Activated CD8-positive, alpha-beta T cell treated with anti-CD3 and anti-CD28 coated beads, Interleukin-2, amount 10 ng/mL, durations not matched to agents 7 days and 5 days (primary cell): Measurements from ENCODE around the gene SUCO. TPM values are rescaled to one million over a fixed set of nuclear protein-coding genes. Genes with fewer than 3 reads are reported as not detected.
"Not testable (repeated sequence)": the region's sequence is repeated elsewhere in the genome, so short reads cannot be mapped to it uniquely, and the experiment has no call there.

ENCODE experiments used
- ATAC-seq: fragments of 150-1000 bp; cut with Tn5 transposase; one replicate; pipeline ENCODE4 v1.10.0; 2021; ENCODE audit warnings: moderate library complexity
- CTCF ChIA-PET: fragments of 350-600 bp; sonication (Branson Sonifier 250); formaldehyde crosslinking; loops from one replicate; lab custom pipeline; 2021; ENCODE audit warnings: antibody characterized with exemption; lab: Charles Lee
- POLR2A ChIA-PET: fragments of 350-600 bp; sonication (Branson Sonifier 250); formaldehyde crosslinking; loops from one replicate; lab custom pipeline; 2021; ENCODE audit warnings: antibody characterized with exemption; lab: Charles Lee
- DNase-seq: peaks from one replicate; pipeline ENCODE4 v3.0.0-alpha.2; 2020
- H3K27ac Mint-ChIP-seq: one replicate; pipeline ENCODE4 v1.8.0; 2021; ENCODE audit warnings: mild to moderate bottlenecking, mixed read lengths
- H3K27me3 Mint-ChIP-seq: one replicate; pipeline ENCODE4 v1.8.0; 2021; ENCODE audit warnings: low read depth, mixed read lengths
- H3K36me3 Mint-ChIP-seq: one replicate; pipeline ENCODE4 v1.8.0; 2021; ENCODE audit warnings: low read depth, mixed read lengths
- H3K4me1 Mint-ChIP-seq: one replicate; pipeline ENCODE4 v1.8.0; 2021; ENCODE audit warnings: low read depth, mixed read lengths
- H3K4me3 Mint-ChIP-seq: one replicate; pipeline ENCODE4 v1.8.0; 2021; ENCODE audit warnings: mild to moderate bottlenecking, mixed read lengths
- H3K9me3 Mint-ChIP-seq: one replicate; pipeline ENCODE4 v1.8.0; 2022; ENCODE audit warnings: mixed read lengths; ENCODE audit not compliant: insufficient read depth
- total RNA-seq, 2 experiments: library from RNA; stranded (reverse); gene quantifications; one replicate each; pipeline ENCODE4 v1.2.3, GENCODE V29; 2021

SUCO gene
- total RNA-seq, 2 experiments from 2014 or later = 38.4 to 42.6 TPM

DNA sequence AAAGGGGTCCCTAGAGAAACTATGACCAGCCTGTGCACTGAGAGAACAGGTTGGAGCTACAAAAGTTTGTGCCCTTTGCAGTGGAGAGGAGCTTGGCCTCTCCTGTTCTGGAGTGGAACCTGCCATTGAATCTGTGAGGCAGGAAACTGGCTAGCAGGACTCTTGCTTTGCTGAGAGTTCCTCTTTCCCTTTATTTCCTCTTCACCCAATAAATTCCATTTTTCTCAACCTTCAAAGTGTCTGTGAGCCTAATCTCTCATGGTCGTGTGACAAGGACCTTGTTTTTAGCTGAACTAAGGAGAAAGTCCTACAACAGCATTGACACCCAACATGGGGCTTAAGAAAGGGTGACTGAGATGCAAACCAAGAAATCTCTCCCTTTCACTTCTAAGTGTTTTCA, 83.2 kb downstream of the SUCO start:
- H3K4me1 Mint-ChIP-seq = peaks cover 10% of the 10 kb centered on the region
- no peak overlapping the region for H3K4me3 Mint-ChIP-seq
- no peaks in the 10 kb centered on the region for H3K27me3 Mint-ChIP-seq
- DNase-seq (no peak), ATAC-seq (no peak)
- no peak overlapping the region for H3K27ac Mint-ChIP-seq
- POLR2A ChIA-PET = no interaction called here
- peaks cover 46% of the 10 kb centered on the region for H3K36me3 Mint-ChIP-seq
- CTCF ChIA-PET = interaction anchor here (1.3 to 3.2 kb wide), 4 partner anchors 14 to 111 kb away, joined by 4 to 11 read pairs (median 8); no protein-coding TSS in a partner anchor
- peaks cover 50% of the 10 kb centered on the region for H3K9me3 Mint-ChIP-seq

DNA sequence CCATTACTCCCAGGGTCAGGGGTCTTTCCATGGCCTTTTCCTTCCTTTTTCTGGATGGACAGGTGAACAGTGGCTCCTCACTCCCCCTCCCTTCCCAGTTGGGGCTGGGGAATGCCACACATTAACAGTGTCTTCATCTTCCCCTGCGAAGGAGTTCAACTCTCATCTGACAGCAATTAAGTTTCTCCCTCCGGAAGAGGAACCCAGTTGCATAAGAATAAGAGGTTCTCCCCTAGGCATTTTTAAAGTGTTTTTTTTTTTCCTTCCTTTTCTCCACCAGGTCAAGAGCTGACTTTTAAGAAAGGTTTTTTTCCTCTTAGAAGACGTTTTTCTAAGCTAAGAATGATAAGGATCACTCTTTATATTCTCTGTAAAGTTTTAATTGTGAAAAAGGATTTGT, 83.7 kb downstream of the SUCO start:
- Mint-ChIP-seq H3K4me1 (peaks cover 7% of the 10 kb centered on the region), H3K9me3 (peaks cover 54% of the 10 kb centered on the region), H3K27me3 (no peaks in the 10 kb centered on the region), H3K27ac (no peak overlapping the region), H3K4me3 (no peak overlapping the region), H3K36me3 (peaks cover 46% of the 10 kb centered on the region)
- ChIA-PET CTCF (interaction anchor here (1.0 to 3.2 kb wide), 4 partner anchors 13 to 111 kb away, joined by 3 to 10 read pairs (median 4); no protein-coding TSS in a partner anchor), POLR2A (no interaction called here)
- no peak for ATAC-seq
- DNase-seq = no peak

DNA sequence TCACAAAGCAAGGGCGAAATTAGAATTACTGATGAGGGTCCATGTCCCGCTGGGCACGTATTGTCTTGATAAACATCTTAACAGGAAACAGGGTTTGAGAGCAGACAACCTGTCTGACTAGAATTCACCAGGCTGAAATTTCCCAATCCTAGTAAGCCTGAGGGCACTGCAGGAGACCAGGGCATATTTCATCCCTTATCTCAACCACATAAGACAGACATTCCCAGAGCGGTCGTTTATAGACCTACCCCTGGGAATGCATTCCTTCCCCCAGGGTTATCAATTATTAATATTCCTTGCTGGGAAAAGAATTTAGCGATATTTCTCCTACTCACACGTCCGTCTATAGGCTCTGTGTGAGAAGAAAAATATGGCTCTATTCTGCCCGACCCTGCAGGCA, 87.7 kb downstream of the SUCO start:
- CTCF ChIA-PET, DNase-seq, ATAC-seq, H3K27ac Mint-ChIP-seq, H3K4me1 Mint-ChIP-seq, H3K27me3 Mint-ChIP-seq, H3K4me3 Mint-ChIP-seq, POLR2A ChIA-PET: not testable (repeated sequence)
- Mint-ChIP-seq H3K9me3 (peaks cover 54% of the 10 kb centered on the region), H3K36me3 (peaks cover 47% of the 10 kb centered on the region)

DNA sequence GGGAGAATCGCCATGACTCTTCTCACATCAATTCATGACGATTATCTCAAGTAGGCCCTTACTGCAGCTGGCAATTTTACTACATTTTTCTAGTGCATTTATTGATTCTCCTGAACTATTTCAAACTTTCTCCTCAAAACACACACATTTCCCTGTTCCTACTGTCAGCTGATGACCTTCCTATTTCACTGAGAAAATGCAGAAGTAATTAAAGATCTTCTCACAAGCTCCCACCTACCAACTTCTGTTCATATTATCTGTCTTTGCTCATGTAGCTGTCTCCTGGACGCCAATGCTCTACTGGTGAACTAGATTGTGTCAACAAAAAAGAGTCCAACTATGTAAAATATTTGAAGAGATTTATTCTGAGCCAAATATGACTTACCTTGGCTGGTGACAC, 89.6 kb downstream of the SUCO start:
- DNase-seq (no peak), ATAC-seq (no peak)
- H3K27me3 Mint-ChIP-seq = peaks cover 6% of the 10 kb centered on the region
- peaks cover 37% of the 10 kb centered on the region for H3K9me3 Mint-ChIP-seq
- CTCF ChIA-PET = interaction anchor here (0.7 kb wide), 1 partner anchor 97 kb away, joined by 3 read pairs; no protein-coding TSS in a partner anchor
- H3K4me3 Mint-ChIP-seq = no peak overlapping the region
- H3K4me1 Mint-ChIP-seq = peaks cover 16% of the 10 kb centered on the region
- POLR2A ChIA-PET = no interaction called here
- H3K27ac Mint-ChIP-seq = no peak overlapping the region
- H3K36me3 Mint-ChIP-seq = peaks cover 39% of the 10 kb centered on the region

DNA sequence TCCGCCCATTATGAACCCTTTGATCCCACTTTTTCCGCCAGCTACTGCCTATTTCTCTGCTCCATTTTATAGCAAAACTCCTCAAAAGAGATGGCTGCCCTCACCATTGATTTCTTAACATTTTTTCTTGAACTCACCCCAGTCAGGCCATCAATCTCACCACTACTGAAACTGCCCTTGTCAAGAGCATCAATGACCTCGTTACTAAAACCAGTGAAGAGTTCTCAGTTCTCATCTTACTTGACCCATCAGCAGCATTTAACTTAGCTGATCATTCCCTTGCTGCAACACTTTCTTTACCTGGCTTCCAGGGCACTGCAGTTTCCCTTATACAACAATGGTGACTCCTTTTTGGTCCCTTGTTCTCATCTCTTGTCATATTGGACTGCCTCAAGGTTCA, 90.8 kb downstream of the SUCO start:
- no peak overlapping the region for H3K4me3 Mint-ChIP-seq
- peaks cover 6% of the 10 kb centered on the region for H3K27me3 Mint-ChIP-seq
- DNase-seq = no peak
- ChIA-PET CTCF (no interaction called here), POLR2A (no interaction called here)
- ATAC-seq = no peak
- H3K27ac Mint-ChIP-seq = no peak overlapping the region
- peaks cover 28% of the 10 kb centered on the region for H3K4me1 Mint-ChIP-seq
- H3K36me3 Mint-ChIP-seq = peaks cover 31% of the 10 kb centered on the region
- peaks cover 27% of the 10 kb centered on the region for H3K9me3 Mint-ChIP-seq

DNA sequence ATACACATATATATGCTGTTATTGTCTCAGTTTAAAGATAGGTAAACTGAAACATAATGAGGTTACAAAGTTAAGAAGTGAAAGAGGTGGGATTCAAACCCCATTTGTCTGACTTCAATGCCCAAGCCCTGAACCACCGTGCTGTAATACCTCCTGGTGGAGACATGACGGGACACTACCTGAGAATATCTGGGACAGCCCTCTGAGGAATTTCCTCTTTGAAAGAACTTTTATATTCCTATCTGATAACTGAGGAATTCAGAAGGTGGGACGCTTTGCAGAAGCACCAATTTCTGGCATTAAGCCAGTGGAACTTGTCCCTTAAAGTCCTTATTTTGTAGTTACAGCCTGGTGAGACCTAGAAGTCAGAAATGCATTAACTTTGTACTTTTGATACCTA, 93.9 kb downstream of the SUCO start:
- CTCF ChIA-PET = interaction anchor here (1.4 to 1.7 kb wide), 2 partner anchors 17 to 93 kb away, joined by 6 to 12 read pairs; no protein-coding TSS in a partner anchor
- POLR2A ChIA-PET = no interaction called here

DNA sequence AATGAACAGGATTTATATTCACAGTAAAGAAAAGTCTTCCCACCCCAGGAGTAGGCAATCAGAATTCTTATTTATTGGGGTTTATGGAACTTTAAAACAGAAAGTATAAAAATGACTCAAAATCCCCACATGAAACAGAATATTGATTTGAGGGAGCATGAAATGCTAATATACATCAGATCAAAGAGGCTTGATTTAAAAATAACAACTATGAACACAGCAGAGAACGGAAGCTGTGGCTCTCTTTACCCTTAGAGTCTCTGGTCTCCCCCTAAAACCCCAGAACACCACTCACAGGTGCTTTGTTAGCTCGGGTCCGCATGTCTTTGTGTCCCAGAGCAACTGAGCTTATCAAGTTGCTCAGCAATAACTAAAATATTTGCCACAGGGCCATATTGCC, 94.8 kb downstream of the SUCO start:
- H3K4me1 Mint-ChIP-seq = peaks cover 51% of the 10 kb centered on the region
- peak; percentile 54 for DNase-seq
- CTCF ChIA-PET = interaction anchor here (0.6 to 4.1 kb wide), 9 partner anchors 9 to 115 kb away, joined by 3 to 22 read pairs (median 4); no protein-coding TSS in a partner anchor

More for the DNA sequence above, 93.9 kb downstream of the SUCO start:
- Mint-ChIP-seq H3K27me3 (peaks cover 6% of the 10 kb centered on the region), H3K27ac (no peak overlapping the region), H3K9me3 (peaks cover 4% of the 10 kb centered on the region), H3K36me3 (peaks cover 21% of the 10 kb centered on the region), H3K4me3 (no peak overlapping the region), H3K4me1 (peaks cover 48% of the 10 kb centered on the region)
- no peak for DNase-seq
- no peak for ATAC-seq

DNA sequence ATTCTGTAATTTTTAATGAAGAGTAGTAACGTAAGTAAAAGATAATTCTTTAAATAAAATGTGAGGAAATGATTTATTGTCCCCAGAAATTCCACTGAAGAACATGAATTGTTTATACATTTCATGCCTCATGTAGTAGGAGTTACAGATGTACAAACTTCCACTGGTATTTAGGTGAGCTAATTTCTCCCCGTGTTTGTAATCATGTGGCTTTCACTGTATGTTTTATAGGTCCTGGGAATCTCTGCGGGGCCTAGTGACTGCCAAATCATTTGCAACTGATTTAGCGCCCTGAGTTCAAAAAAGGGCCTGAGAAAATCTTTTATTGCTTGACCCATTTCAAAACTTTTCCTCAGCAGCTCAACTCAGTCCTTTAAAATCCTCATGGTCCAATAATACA, 95.5 kb downstream of the SUCO start:
- POLR2A ChIA-PET = interaction anchor here (1.1 kb wide), 1 partner anchor 31 kb away, joined by 3 read pairs; no protein-coding TSS in a partner anchor
- H3K27ac Mint-ChIP-seq = peak overlapping the region; percentile 79
- H3K27me3 Mint-ChIP-seq = peaks cover 6% of the 10 kb centered on the region
- H3K4me1 Mint-ChIP-seq = peaks cover 51% of the 10 kb centered on the region
- H3K9me3 Mint-ChIP-seq = no peaks in the 10 kb centered on the region
- DNase-seq (no peak), ATAC-seq (no peak)
- CTCF ChIA-PET = interaction anchor here (0.7 to 4.1 kb wide), 10 partner anchors 10 to 178 kb away, joined by 3 to 22 read pairs (median 4); no protein-coding TSS in a partner anchor
- peaks cover 14% of the 10 kb centered on the region for H3K36me3 Mint-ChIP-seq
- H3K4me3 Mint-ChIP-seq = no peak overlapping the region

More for the DNA sequence above, 94.8 kb downstream of the SUCO start:
- H3K4me3 Mint-ChIP-seq = peak overlapping the region; percentile 44
- POLR2A ChIA-PET = interaction anchor here (1.1 kb wide), 1 partner anchor 32 kb away, joined by 3 read pairs; no protein-coding TSS in a partner anchor
- H3K36me3 Mint-ChIP-seq = peaks cover 17% of the 10 kb centered on the region
- ATAC-seq = peak; percentile 86
- peak overlapping the region; percentile 79 for H3K27ac Mint-ChIP-seq
- H3K27me3 Mint-ChIP-seq = peaks cover 6% of the 10 kb centered on the region
- H3K9me3 Mint-ChIP-seq = peaks cover 3% of the 10 kb centered on the region

DNA sequence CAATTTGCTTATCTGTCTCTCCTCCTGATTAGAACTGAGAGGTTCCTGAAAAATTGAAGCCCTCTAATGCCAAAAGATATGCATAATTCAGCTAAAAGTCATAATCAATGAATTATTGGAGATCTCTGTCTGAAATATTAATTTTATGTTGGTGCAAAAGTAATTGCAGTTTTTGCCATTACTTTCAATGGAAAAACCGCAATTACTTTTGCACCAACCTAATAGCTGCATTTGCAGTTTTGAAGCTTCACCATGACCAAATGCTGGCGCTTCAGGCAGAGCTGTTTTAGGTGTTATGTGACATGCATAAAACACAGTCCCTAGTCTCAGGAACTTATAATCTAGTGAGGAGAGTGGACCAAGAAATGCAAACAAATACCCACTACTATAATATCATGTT, 96.2 kb downstream of the SUCO start:
- H3K27ac Mint-ChIP-seq = peak overlapping the region; percentile 2

DNA sequence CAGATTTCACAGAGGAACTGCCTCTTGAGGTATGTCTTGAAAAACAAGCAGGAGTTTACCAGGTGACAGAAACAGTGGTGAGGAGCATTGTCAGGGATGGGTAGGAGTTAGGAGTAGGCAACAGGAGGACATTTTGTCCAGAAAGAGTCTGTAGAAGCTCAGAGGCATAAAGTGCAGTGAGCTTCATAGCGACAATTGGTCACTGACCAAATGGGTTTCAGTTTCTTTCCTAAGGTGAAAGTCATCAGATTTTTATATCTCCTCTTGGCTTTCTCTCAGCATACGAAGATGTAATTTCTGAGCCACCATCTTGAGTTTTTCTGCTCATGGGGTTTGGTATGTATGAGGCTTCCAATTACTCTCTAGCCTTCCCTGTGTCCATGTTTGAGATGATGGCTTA, 96.7 kb downstream of the SUCO start:
- Mint-ChIP-seq H3K27ac (no peak overlapping the region), H3K4me1 (peaks cover 51% of the 10 kb centered on the region), H3K4me3 (no peak overlapping the region), H3K9me3 (no peaks in the 10 kb centered on the region), H3K27me3 (peaks cover 6% of the 10 kb centered on the region), H3K36me3 (peaks cover 14% of the 10 kb centered on the region)
- ChIA-PET POLR2A (no interaction called here), CTCF (interaction anchor here (0.6 to 4.1 kb wide), 7 partner anchors 9 to 98 kb away, joined by 3 to 22 read pairs (median 3); no protein-coding TSS in a partner anchor)
- ATAC-seq = peak; percentile 18
- DNase-seq = no peak

More for the DNA sequence above, 96.2 kb downstream of the SUCO start:
- ATAC-seq (no peak), DNase-seq (no peak)
- peaks cover 51% of the 10 kb centered on the region for H3K4me1 Mint-ChIP-seq
- CTCF ChIA-PET = interaction anchor here (0.7 to 4.1 kb wide), 6 partner anchors 10 to 98 kb away, joined by 3 to 22 read pairs (median 4); no protein-coding TSS in a partner anchor
- no peak overlapping the region for H3K4me3 Mint-ChIP-seq
- H3K36me3 Mint-ChIP-seq = peaks cover 14% of the 10 kb centered on the region
- H3K27me3 Mint-ChIP-seq = peaks cover 6% of the 10 kb centered on the region
- no peaks in the 10 kb centered on the region for H3K9me3 Mint-ChIP-seq
- POLR2A ChIA-PET = no interaction called here

DNA sequence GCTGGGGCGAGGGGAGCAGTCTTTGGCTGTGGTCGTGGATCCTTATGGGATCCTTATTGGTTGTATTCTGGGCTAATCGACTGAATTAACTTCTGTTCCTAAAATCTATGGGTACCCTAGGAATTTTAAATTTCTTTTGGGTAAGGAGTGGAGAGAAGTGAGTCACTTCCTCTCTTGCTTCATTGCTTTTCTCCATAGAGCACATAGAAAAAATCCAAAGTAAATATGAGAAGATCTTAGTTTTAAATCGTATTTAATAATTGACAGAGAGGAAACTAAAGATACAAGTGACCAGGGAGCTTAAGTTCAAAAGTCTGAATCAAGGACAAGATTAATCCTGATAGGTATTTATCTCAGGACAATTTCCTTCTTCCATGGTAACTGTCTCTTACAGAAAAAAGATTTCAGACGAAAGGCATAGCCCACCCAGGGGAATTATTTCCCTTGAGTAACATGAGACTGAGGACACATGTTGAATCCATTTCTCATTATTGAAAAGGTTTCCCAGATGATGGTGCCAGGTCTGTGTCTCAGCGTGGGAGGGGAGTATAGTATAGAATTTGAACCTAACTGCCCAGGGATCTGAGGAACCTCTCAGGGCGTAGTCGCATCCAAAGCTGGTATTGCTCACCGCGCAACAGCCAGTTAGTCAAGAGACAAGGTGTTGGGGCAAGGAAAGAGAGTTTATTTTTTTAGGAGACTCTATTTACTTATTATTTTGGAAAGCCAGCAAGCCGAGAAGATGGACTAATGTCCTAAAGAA, 97.3 kb downstream of the SUCO start:
- ChIA-PET CTCF (interaction anchor here (0.6 to 4.1 kb wide), 6 partner anchors 9 to 95 kb away, joined by 3 to 22 read pairs (median 4); no protein-coding TSS in a partner anchor), POLR2A (no interaction called here)
- ATAC-seq (no peak), DNase-seq (no peak)
- Mint-ChIP-seq H3K27me3 (peaks cover 6% of the 10 kb centered on the region), H3K4me1 (peaks cover 51% of the 10 kb centered on the region), H3K36me3 (peaks cover 14% of the 10 kb centered on the region), H3K9me3 (no peaks in the 10 kb centered on the region), H3K4me3 (no peak overlapping the region), H3K27ac (no peak overlapping the region)
